ENCODE measurements around the gene ALG10B. TPM values are rescaled to one million over a fixed set of nuclear protein-coding genes. Genes with fewer than 3 reads are reported as not detected.
"Not testable (repeated sequence)": the region's sequence is repeated elsewhere in the genome, so short reads cannot be mapped to it uniquely, and the experiment has no call there.

The ALG10B gene
- total and polyA plus RNA-seq, 12 donors = 1.0 to 14.9 (median 6.5) TPM

DNA sequence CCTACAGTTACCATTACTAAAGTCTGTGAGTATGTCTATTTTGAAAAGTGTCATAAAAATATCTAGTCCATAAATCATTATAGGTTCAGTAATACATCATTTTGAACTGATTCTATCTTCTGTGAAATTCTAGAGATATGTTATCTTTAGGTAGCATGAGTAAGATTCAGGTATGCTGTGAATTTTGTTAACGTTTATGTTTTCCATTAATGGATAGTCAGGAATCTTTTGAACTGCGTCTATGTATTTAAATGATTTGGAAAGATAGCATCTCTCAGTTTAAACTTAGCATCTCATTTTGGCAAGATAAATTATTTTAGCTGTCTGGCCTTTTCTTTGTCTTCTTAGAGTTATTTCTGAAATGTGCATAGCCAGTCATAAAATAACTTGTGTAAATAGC is 8.3 kb downstream of the ALG10B start:
- 41 to 53% (median 43%) methylated on average over 2 of the region's 2 CpGs for WGBS, 4 donors
- TF ChIP-seq POLR2A (IDR thresholded peaks at IDR 0.05) (no peak), CTCF (IDR thresholded peaks at IDR 0.05) (no peak)
- Histone ChIP-seq H3K27me3 (no peaks in the 10 kb centered on the region), H3K4me1 (replicated peaks in 1 of 2) (peaks cover 0 to 14% of the 10 kb centered on the region in 2 donors), H3K27ac (no peak overlapping the region), H3K36me3 (replicated peaks in 1 of 2) (no peaks in the 10 kb centered on the region), H3K4me3 (no peak overlapping the region), H3K9me3 (replicated peaks in 1 of 3) (no peaks in the 10 kb centered on the region)
- intact Hi-C loops (cut with DNase I) = loop anchor here in 1 of 2 donors (10.0 kb wide), 2 partner anchors 590 to 950 kb away; no protein-coding TSS in a partner anchor
- DNase-seq = no peak

GRCh38 chr12:38327356-38327755 is 10.8 kb downstream of the ALG10B start:
- 77 to 92% (median 83%) methylated on average over 3 of the region's 3 CpGs for WGBS, 4 donors
- no peak for DNase-seq
- intact Hi-C loops (cut with DNase I) = loop anchor here in 1 of 2 donors (10.0 kb wide), 2 partner anchors 587 to 947 kb away; no protein-coding TSS in a partner anchor
- Histone ChIP-seq H3K4me3 (no peak overlapping the region), H3K36me3 (replicated peaks in 1 of 2) (no peaks in the 10 kb centered on the region), H3K27me3 (no peaks in the 10 kb centered on the region), H3K9me3 (replicated peaks in 1 of 3) (no peaks in the 10 kb centered on the region), H3K27ac (no peak overlapping the region), H3K4me1 (replicated peaks in 1 of 2) (peaks cover 0 to 14% of the 10 kb centered on the region in 2 donors)
- no peak for TF ChIP-seq CTCF (IDR thresholded peaks at IDR 0.05)
- no peak for TF ChIP-seq POLR2A (IDR thresholded peaks at IDR 0.05)

- intact Hi-C loops (cut with DNase I) = loop anchor here in 1 of 2 donors (10.0 kb wide), 2 partner anchors 586 to 946 kb away; no protein-coding TSS in a partner anchor
Measured at GRCh38 chr12:38328306-38328895, 11.8 kb downstream of the ALG10B start.

DNA sequence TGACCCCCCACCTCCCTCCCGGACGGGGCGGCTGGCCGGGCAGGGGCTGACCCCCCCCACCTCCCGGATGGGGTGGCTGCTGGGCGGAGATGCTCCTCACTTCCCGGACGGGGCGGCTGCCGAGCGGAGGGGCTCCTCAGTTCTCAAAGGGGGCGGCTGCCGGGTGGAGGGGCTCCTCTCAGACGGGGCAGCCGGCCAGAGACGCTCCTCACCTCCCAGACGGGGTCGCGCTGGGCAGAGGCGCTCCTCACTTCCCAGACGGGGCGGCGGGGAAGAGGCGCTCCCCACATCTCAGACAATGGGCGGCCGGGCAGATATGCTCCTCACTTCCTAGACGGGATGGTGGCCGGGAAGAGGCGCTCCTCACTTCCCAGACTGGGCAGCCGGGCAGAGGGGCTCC is 13.8 kb downstream of the ALG10B start:
- intact Hi-C loops (cut with DNase I) = loop anchor here in 1 of 2 donors (10.0 kb wide), 1 partner anchor 784 kb away; no protein-coding TSS in a partner anchor

More at GRCh38 chr12:38328306-38328895, 11.8 kb downstream of the ALG10B start:
- TF ChIP-seq CTCF (IDR thresholded peaks at IDR 0.05) (peak; percentile 47 to 77 (median 67)), POLR2A (IDR thresholded peaks at IDR 0.05) (no peak)
- no peaks in the 10 kb centered on the region for H3K9me3 ChIP-seq (replicated peaks in 1 of 3)
- no peak overlapping the region for H3K27ac ChIP-seq
- WGBS, 4 donors = 16 to 22% (median 20%) methylated on average over 6 of the region's 6 CpGs
- no peaks in the 10 kb centered on the region for H3K36me3 ChIP-seq (replicated peaks in 1 of 2)
- DNase-seq = no peak
- no peak overlapping the region for H3K4me3 ChIP-seq
- no peaks in the 10 kb centered on the region for H3K27me3 ChIP-seq
- peaks cover 0 to 14% of the 10 kb centered on the region in 2 donors for H3K4me1 ChIP-seq (replicated peaks in 1 of 2)

More for the DNA sequence above, 13.8 kb downstream of the ALG10B start:
- not testable (repeated sequence) for H3K27ac ChIP-seq; H3K4me3 ChIP-seq; H3K9me3 ChIP-seq (replicated peaks in 1 of 3); H3K4me1 ChIP-seq (replicated peaks in 1 of 2); DNase-seq; H3K36me3 ChIP-seq (replicated peaks in 1 of 2); H3K27me3 ChIP-seq
- 87 to 100% (median 92%) methylated on average over 3 to 26 of the region's 30 CpGs; no CpG with 5 or more reads in 1 of the 4 donors for WGBS, 4 donors
